EH (cell line): ENCODE results near the gene ALDH1A2.

Source experiments
- DNase-seq: peaks from one replicate; pipeline ENCODE4 v3.0.0-alpha.2; 2015; ENCODE audit warnings: low read depth

ALDH1A2 gene

GRCh38 chr15:57994221-57995049, 71.1 kb downstream of the ALDH1A2 start:
- DNase-seq: peak; percentile 72

- DNase-seq: peak; percentile 23
Measured at GRCh38 chr15:57993409-57994145, 71.9 kb downstream of the ALDH1A2 start.

GRCh38 chr15:57992761-57993355, 72.7 kb downstream of the ALDH1A2 start:
- DNase-seq: no peak

GRCh38 chr15:57973534-57973933, 92.0 kb downstream of the ALDH1A2 start:
- DNase-seq: no peak

GRCh38 chr15:57972864-57973263, 92.6 kb downstream of the ALDH1A2 start:
- DNase-seq: no peak

GRCh38 chr15:57969996-57970395, 95.5 kb downstream of the ALDH1A2 start:
- DNase-seq: no peak

- peak; percentile 20 for DNase-seq
Measured at GRCh38 chr15:57969355-57969754, 96.2 kb downstream of the ALDH1A2 start.

GRCh38 chr15:57962887-57963286, 102.6 kb downstream of the ALDH1A2 start:
- no peak for DNase-seq

GRCh38 chr15:57961919-57962318, 103.6 kb downstream of the ALDH1A2 start:
- no peak for DNase-seq

- DNase-seq: no peak
Measured at GRCh38 chr15:57957113-57957512, 108.4 kb downstream of the ALDH1A2 start.

- no peak for DNase-seq
Measured at GRCh38 chr15:57953874-57954273, 111.6 kb downstream of the ALDH1A2 start.

GRCh38 chr15:57951328-57951932, 114.1 kb downstream of the ALDH1A2 start:
- no peak for DNase-seq

GRCh38 chr15:57950381-57950946, 115.0 kb downstream of the ALDH1A2 start:
- DNase-seq: no peak

GRCh38 chr15:57949374-57949943, 116.1 kb downstream of the ALDH1A2 start:
- no peak for DNase-seq

- no peak for DNase-seq
Measured at GRCh38 chr15:57948351-57949289, 116.9 kb downstream of the ALDH1A2 start.

- DNase-seq: peak; percentile 16
Measured at GRCh38 chr15:57947781-57948180, 117.7 kb downstream of the ALDH1A2 start.

- DNase-seq: peak; percentile 7
Measured at GRCh38 chr15:57947282-57947681, 118.2 kb downstream of the ALDH1A2 start.

GRCh38 chr15:57946491-57947048, 118.9 kb downstream of the ALDH1A2 start:
- DNase-seq: no peak

GRCh38 chr15:57945616-57946015, 119.9 kb downstream of the ALDH1A2 start:
- DNase-seq: no peak

- no peak for DNase-seq
Measured at GRCh38 chr15:57943754-57944420, 121.6 kb downstream of the ALDH1A2 start.
